Hepatocyte (in vitro differentiated cells): Measurements from ENCODE around the gene MAGI1. TPM values are rescaled to one million over a fixed set of nuclear protein-coding genes. Genes with fewer than 3 reads are reported as not detected.

Source experiments
- DNase-seq: peaks from one replicate; pipeline ENCODE4 v3.0.0-alpha.2; 2016; ENCODE audit warnings: low spot score
- H2AFZ ChIP-seq: fragments of 200-600 bp; sonication (generic); 2 replicates; pipeline ENCODE4 v1.6.0; 2016; ENCODE audit warnings: antibody characterized with exemption, mild to moderate bottlenecking
- H3K27ac ChIP-seq: fragments of 200-600 bp; sonication (generic); 2 replicates; pipeline ENCODE4 v1.5.1; 2016; ENCODE audit warnings: mild to moderate bottlenecking
- H3K27me3 ChIP-seq: fragments of 200-600 bp; sonication (generic); 2 replicates; pipeline ENCODE4 v1.6.1; 2016
- H3K36me3 ChIP-seq: fragments of 200-600 bp; sonication (generic); replicated peaks from 2 replicates; pipeline ENCODE4 v1.5.1; 2016; ENCODE audit warnings: low read depth; ENCODE audit not compliant: insufficient read depth
- H3K4me1 ChIP-seq: fragments of 200-600 bp; sonication (generic); 2 replicates; pipeline ENCODE4 v1.5.1; 2016; ENCODE audit warnings: mild to moderate bottlenecking, moderate library complexity; ENCODE audit not compliant: insufficient read depth
- H3K4me2 ChIP-seq: fragments of 200-600 bp; sonication (generic); 2 replicates; pipeline ENCODE4 v1.6.0; 2016
- H3K4me3 ChIP-seq: fragments of 200-600 bp; sonication (generic); 2 replicates; pipeline ENCODE4 v1.5.1; 2016; ENCODE audit warnings: mild to moderate bottlenecking
- H3K79me2 ChIP-seq: fragments of 200-600 bp; sonication (generic); 2 replicates; pipeline ENCODE4 v1.6.0; 2017; ENCODE audit warnings: mild to moderate bottlenecking
- H3K9me2 ChIP-seq: fragments of 200-600 bp; sonication (generic); replicated peaks from 2 replicates; pipeline ENCODE4 v1.6.0; 2017; ENCODE audit warnings: mild to moderate bottlenecking; ENCODE audit not compliant: insufficient read depth
- H3K9me3 ChIP-seq: fragments of 200-600 bp; sonication (generic); 2 replicates; pipeline ENCODE4 v1.5.1; 2016; ENCODE audit warnings: low read depth, mild to moderate bottlenecking
- H4K20me1 ChIP-seq: fragments of 200-600 bp; sonication (generic); 2 replicates; pipeline ENCODE4 v1.6.0; 2016; ENCODE audit warnings: mild to moderate bottlenecking; ENCODE audit not compliant: insufficient read depth, poor library complexity, severe bottlenecking
- EZH2 ChIP-seq: fragments of 200-600 bp; sonication (generic); IDR thresholded peaks from 2 replicates; pipeline ENCODE4 v1.6.1; 2016; ENCODE audit warnings: antibody characterized with exemption, mild to moderate bottlenecking, borderline replicate concordance
- EZH2phosphoT487 ChIP-seq: fragments of 200-600 bp; sonication (generic); IDR thresholded peaks from one replicate; pipeline ENCODE4 v1.6.1; 2018; ENCODE audit warnings: antibody characterized with exemption, mild to moderate bottlenecking, low read depth, moderate library complexity; ENCODE audit not compliant: unreplicated experiment, severe bottlenecking
- WGBS: methylation state at CpG from one replicate; pipeline ENCODE4 v1.1.6; 2016; ENCODE audit warnings: low lambda C conversion rate; ENCODE audit errors: missing lambda C conversion rate; 5-methylcytosine and 5-hydroxymethylcytosine counted together
- polyA plus RNA-seq: library from polyadenylated mRNA; unstranded; fragments of >200 nt; fragmentation: Nextera tagmentation; extraction: Ambion mirVana; gene quantifications from 2 replicates; pipeline ENCODE4 v1.2.1, GENCODE V29; 2016
- total RNA-seq: library from RNA; depleted of rRNA; stranded (reverse); fragments of >200 nt; gene quantifications from 2 replicates; pipeline ENCODE4 v1.2.3, GENCODE V29; 2014
- TF ChIP-seq, protein P1 (sequence below): fragments of 200-600 bp; sonication (generic); IDR thresholded peaks from 2 replicates; pipeline ENCODE4 v1.5.1; 2016; ENCODE audit warnings: antibody characterized with exemption, mild to moderate bottlenecking; ENCODE audit not compliant: poor library complexity

MAGI1 gene
- total and polyA plus RNA-seq, 2 experiments from 2014 or later, result 26.2 to 43.5 TPM

DNA sequence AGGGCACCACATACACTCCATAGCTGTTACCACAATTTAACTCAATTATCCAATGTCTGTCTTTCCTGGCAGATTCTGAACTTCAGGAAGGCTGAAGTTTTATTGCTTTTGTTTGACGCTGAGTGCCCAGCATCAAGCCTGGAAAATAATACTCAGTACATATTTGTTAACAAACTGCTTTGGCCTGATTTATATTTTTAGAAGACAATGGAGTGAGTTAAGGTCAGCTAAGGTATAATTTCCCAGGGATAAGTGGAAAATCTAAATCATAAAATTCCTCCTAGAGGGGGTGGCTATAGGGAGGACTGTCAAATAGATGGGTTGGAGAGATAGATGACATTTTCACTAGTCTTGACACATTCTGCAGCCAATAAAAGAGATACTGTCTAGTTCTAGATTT lies 691.6 kb downstream of the MAGI1 start:
- H3K9me3 ChIP-seq, result no peaks in the 10 kb centered on the region
- H3K4me3 ChIP-seq, result no peak overlapping the region
- H2AFZ ChIP-seq, result no peak overlapping the region
- 74% methylated on average over 1 of the region's 1 CpG for WGBS
- TF ChIP-seq EZH2, result no peak
- TF ChIP-seq EZH2phosphoT487, result no peak
- TF ChIP-seq, protein P1, sequence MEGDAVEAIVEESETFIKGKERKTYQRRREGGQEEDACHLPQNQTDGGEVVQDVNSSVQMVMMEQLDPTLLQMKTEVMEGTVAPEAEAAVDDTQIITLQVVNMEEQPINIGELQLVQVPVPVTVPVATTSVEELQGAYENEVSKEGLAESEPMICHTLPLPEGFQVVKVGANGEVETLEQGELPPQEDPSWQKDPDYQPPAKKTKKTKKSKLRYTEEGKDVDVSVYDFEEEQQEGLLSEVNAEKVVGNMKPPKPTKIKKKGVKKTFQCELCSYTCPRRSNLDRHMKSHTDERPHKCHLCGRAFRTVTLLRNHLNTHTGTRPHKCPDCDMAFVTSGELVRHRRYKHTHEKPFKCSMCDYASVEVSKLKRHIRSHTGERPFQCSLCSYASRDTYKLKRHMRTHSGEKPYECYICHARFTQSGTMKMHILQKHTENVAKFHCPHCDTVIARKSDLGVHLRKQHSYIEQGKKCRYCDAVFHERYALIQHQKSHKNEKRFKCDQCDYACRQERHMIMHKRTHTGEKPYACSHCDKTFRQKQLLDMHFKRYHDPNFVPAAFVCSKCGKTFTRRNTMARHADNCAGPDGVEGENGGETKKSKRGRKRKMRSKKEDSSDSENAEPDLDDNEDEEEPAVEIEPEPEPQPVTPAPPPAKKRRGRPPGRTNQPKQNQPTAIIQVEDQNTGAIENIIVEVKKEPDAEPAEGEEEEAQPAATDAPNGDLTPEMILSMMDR, result no peak
- H3K4me1 ChIP-seq, result peaks cover 4% of the 10 kb centered on the region
- no peak overlapping the region for H3K4me2 ChIP-seq
- H3K27ac ChIP-seq, result no peak overlapping the region
- no peaks in the 10 kb centered on the region for H3K36me3 ChIP-seq
- no peaks in the 10 kb centered on the region for H3K9me2 ChIP-seq
- H3K27me3 ChIP-seq, result no peaks in the 10 kb centered on the region
- no peak for DNase-seq
- no peaks in the 10 kb centered on the region for H3K79me2 ChIP-seq
- no peaks in the 10 kb centered on the region for H4K20me1 ChIP-seq

DNA sequence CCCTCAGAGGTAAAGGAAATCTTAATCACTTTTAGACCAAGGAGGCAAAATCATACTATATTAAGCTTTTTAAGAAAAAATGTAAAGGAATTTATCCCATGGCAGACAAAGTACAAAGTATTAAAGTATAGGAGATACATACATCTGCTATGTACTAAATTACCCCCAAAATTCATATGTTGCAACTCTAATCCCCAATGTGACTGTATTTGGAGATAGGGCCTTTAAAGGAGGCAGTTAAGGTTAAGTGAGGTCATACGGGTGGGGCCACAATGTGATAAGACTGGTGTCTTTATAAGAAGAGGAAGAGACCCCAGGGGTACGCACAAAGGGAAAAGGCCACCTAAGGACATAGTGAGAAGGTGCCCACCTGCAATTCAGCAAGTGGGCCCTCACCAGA lies 693.9 kb downstream of the MAGI1 start:
- TF ChIP-seq, protein P1, result no peak
- TF ChIP-seq EZH2 (no peak), EZH2phosphoT487 (no peak)
- 100% methylated on average over 2 of the region's 2 CpGs for WGBS
- Histone ChIP-seq H3K4me1 (peaks cover 4% of the 10 kb centered on the region), H3K79me2 (no peaks in the 10 kb centered on the region), H3K4me2 (no peak overlapping the region), H3K4me3 (no peak overlapping the region), H4K20me1 (no peaks in the 10 kb centered on the region), H3K27me3 (no peaks in the 10 kb centered on the region), H3K36me3 (no peaks in the 10 kb centered on the region), H3K9me2 (no peaks in the 10 kb centered on the region), H3K9me3 (no peaks in the 10 kb centered on the region), H2AFZ (no peak overlapping the region), H3K27ac (no peak overlapping the region)
- DNase-seq, result no peak

- TF ChIP-seq EZH2phosphoT487 (no peak), EZH2 (no peak)
- TF ChIP-seq, protein P1, result no peak
- Histone ChIP-seq H3K9me2 (no peaks in the 10 kb centered on the region), H3K79me2 (no peaks in the 10 kb centered on the region), H3K4me1 (peaks cover 4% of the 10 kb centered on the region), H4K20me1 (no peaks in the 10 kb centered on the region), H3K9me3 (no peaks in the 10 kb centered on the region), H3K27me3 (no peaks in the 10 kb centered on the region), H3K27ac (no peak overlapping the region), H3K4me2 (no peak overlapping the region), H3K4me3 (no peak overlapping the region), H2AFZ (no peak overlapping the region), H3K36me3 (no peaks in the 10 kb centered on the region)
- WGBS, result 74% methylated on average over 3 of the region's 3 CpGs
- DNase-seq, result no peak
These were observed 694.3 kb downstream of the MAGI1 start for GRCh38 chr3:65344444-65344843.

DNA sequence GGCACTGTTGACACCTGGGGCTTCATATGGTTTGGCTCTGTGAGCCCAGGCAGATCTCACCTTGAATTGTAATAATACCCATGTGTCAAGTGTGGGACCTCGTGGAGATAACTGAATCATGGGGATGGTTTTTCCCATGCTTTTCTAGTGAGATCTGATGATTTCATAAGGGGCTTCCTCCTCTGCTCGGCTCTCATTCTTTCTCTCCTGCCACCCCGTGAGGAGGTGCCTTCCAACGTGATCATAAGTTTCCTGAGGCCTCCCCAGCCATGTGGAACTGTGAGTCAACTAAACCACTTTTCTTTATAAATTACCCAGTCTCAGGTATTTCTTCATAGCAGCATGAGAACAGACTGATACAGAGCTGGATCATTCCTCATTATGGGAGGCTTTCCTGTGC lies 695.0 kb downstream of the MAGI1 start:
- Histone ChIP-seq H3K27me3 (no peaks in the 10 kb centered on the region), H3K9me2 (no peaks in the 10 kb centered on the region), H3K79me2 (no peaks in the 10 kb centered on the region), H3K36me3 (no peaks in the 10 kb centered on the region), H2AFZ (no peak overlapping the region), H3K4me2 (no peak overlapping the region), H3K4me1 (peaks cover under 1% of the 10 kb centered on the region), H3K9me3 (no peaks in the 10 kb centered on the region), H3K4me3 (no peak overlapping the region), H4K20me1 (no peaks in the 10 kb centered on the region), H3K27ac (no peak overlapping the region)
- no peak for DNase-seq
- WGBS, result 83% methylated on average over 4 of the region's 4 CpGs
- TF ChIP-seq, protein P1, result no peak
